SK-N-SH treated with all-trans-retinoic acid at 6 μM for 48 hours (cell line): ENCODE data around the gene OR51B4.
"Not testable (repeated sequence)": the region's sequence is repeated elsewhere in the genome, so short reads cannot be mapped to it uniquely, and the experiment has no call there.

Source experiments
- ATAC-seq: fragments of 200-7000 bp; cut with Tn5 transposase; 3 replicates; pipeline ENCODE4 v1.9.1; 2020; ENCODE audit warnings: mild to moderate bottlenecking, moderate library complexity
- ARNTL ChIP-seq: fragments of 450-650 bp; formaldehyde crosslinking; IDR thresholded peaks from 2 replicates; pipeline ENCODE4 v1.5.0; 2020; ENCODE audit warnings: low read depth, mild to moderate bottlenecking, moderate library complexity, borderline replicate concordance
- BACH2 ChIP-seq: fragments of 250-450 bp; sonication (Bioruptor Pico); IDR thresholded peaks from 2 replicates; pipeline ENCODE4 v1.9.0; 2021; ENCODE audit warnings: mild to moderate bottlenecking, borderline replicate concordance
- CREB5 ChIP-seq: fragments of 250-450 bp; sonication (Bioruptor Pico); IDR thresholded peaks from 2 replicates; pipeline ENCODE4 v1.5.1; 2020; ENCODE audit warnings: low read depth, mild to moderate bottlenecking, moderate library complexity
- CSDC2 ChIP-seq: fragments of 250-450 bp; sonication (Bioruptor Pico); IDR thresholded peaks from 2 replicates; pipeline ENCODE4 v1.5.0; 2020; ENCODE audit warnings: mild to moderate bottlenecking, moderate library complexity
- CSRNP3 ChIP-seq: fragments of 250-450 bp; sonication (Bioruptor Pico); IDR thresholded peaks from 2 replicates; pipeline ENCODE4 v1.5.1; 2021; ENCODE audit warnings: mild to moderate bottlenecking, moderate library complexity
- ESRRG ChIP-seq: fragments of 250-450 bp; sonication (Bioruptor Pico); IDR thresholded peaks from 2 replicates; pipeline ENCODE4 v1.6.1; 2021; ENCODE audit warnings: mild to moderate bottlenecking
- ISL1 ChIP-seq: fragments of 250-450 bp; sonication (Bioruptor Pico); IDR thresholded peaks from 2 replicates; pipeline ENCODE4 v2.1.2; 2022; ENCODE audit warnings: mild to moderate bottlenecking, moderate library complexity
- OSR1 ChIP-seq: fragments of 250-450 bp; sonication (Bioruptor Pico); IDR thresholded peaks from 2 replicates; pipeline ENCODE4 v1.8.0; 2022; ENCODE audit warnings: moderate library complexity, mild to moderate bottlenecking, inconsistent platforms
- POU6F1 ChIP-seq: fragments of 250-450 bp; sonication (Bioruptor Pico); IDR thresholded peaks from 2 replicates; pipeline ENCODE4 v1.8.0; 2021; ENCODE audit warnings: low read depth, mild to moderate bottlenecking, moderate library complexity, borderline replicate concordance
- PPARA ChIP-seq: fragments of 250-450 bp; sonication (Bioruptor Pico); IDR thresholded peaks from 2 replicates; pipeline ENCODE4 v1.5.0; 2020; ENCODE audit warnings: mild to moderate bottlenecking, borderline replicate concordance
- RARB ChIP-seq: fragments of 250-450 bp; sonication (Bioruptor Pico); IDR thresholded peaks from 2 replicates; pipeline ENCODE4 v1.8.0; 2021; ENCODE audit warnings: mild to moderate bottlenecking, moderate library complexity
- SNAI2 ChIP-seq: fragments of 250-450 bp; sonication (Bioruptor Pico); IDR thresholded peaks from 2 replicates; pipeline ENCODE4 v1.5.0; 2020; ENCODE audit warnings: mild to moderate bottlenecking, moderate library complexity
- TCF4 ChIP-seq: fragments of 250-450 bp; sonication (Bioruptor Pico); IDR thresholded peaks from 2 replicates; pipeline ENCODE4 v1.8.0; 2021; ENCODE audit warnings: mild to moderate bottlenecking, moderate library complexity, borderline replicate concordance
- TSHZ2 ChIP-seq: fragments of 250-450 bp; sonication (Bioruptor Pico); IDR thresholded peaks from 2 replicates; pipeline ENCODE4 v1.5.0; 2020; ENCODE audit warnings: mild to moderate bottlenecking, moderate library complexity
- ZC3H10 ChIP-seq: fragments of 250-450 bp; sonication (Bioruptor Pico); IDR thresholded peaks from 2 replicates; pipeline ENCODE4 v1.5.1; 2021; ENCODE audit warnings: mild to moderate bottlenecking, moderate library complexity
- ZFP3 ChIP-seq: fragments of 250-450 bp; sonication (Bioruptor Pico); IDR thresholded peaks from 2 replicates; pipeline ENCODE4 v1.5.0; 2020; ENCODE audit warnings: mild to moderate bottlenecking, moderate library complexity
- ZNF70 ChIP-seq: fragments of 450-650 bp; formaldehyde crosslinking; IDR thresholded peaks from 2 replicates; pipeline ENCODE4 v1.5.0; 2020; ENCODE audit warnings: mild to moderate bottlenecking, moderate library complexity
- ZNF8 ChIP-seq: fragments of 450-650 bp; formaldehyde crosslinking; IDR thresholded peaks from 2 replicates; pipeline ENCODE4 v1.5.0; 2020; ENCODE audit warnings: mild to moderate bottlenecking, moderate library complexity

OR51B4 gene

GRCh38 chr11:5258543-5259262, 43.0 kb downstream of the OR51B4 start:
- no peak for TF ChIP-seq BACH2 (CRISPR knock-in tag)
- no peak for TF ChIP-seq CSRNP3
- no peak for TF ChIP-seq ZNF70
- TF ChIP-seq PPARA = no peak
- TF ChIP-seq TCF4 (CRISPR knock-in tag) = no peak
- no peak for TF ChIP-seq ESRRG (CRISPR knock-in tag)
- TF ChIP-seq RARB (CRISPR knock-in tag) = no peak
- no peak for TF ChIP-seq ARNTL
- no peak for TF ChIP-seq CSDC2 (CRISPR knock-in tag)
- TF ChIP-seq ZFP3 (CRISPR knock-in tag) = no peak
- TF ChIP-seq TSHZ2 (CRISPR knock-in tag) = no peak
- TF ChIP-seq ZNF8 (CRISPR knock-in tag) = no peak
- no peak for TF ChIP-seq ISL1 (CRISPR knock-in tag)
- TF ChIP-seq SNAI2 (CRISPR knock-in tag) = no peak
- no peak for TF ChIP-seq POU6F1 (CRISPR knock-in tag)
- TF ChIP-seq CREB5 = no peak
- no peak for ATAC-seq

- TF ChIP-seq CSDC2 (CRISPR knock-in tag) (no peak), RARB (CRISPR knock-in tag) (no peak), ESRRG (CRISPR knock-in tag) (no peak), SNAI2 (CRISPR knock-in tag) (no peak), ZNF70 (no peak), CSRNP3 (no peak), OSR1 (CRISPR knock-in tag) (no peak), TSHZ2 (CRISPR knock-in tag) (no peak), ZC3H10 (no peak)
- no peak for ATAC-seq
Observed at GRCh38 chr11:5257296-5257695, 44.5 kb downstream of the OR51B4 start.

- not testable (repeated sequence) for ATAC-seq
Observed at GRCh38 chr11:5254646-5255413, 46.9 kb downstream of the OR51B4 start, which contains the start of gene HBG2. Gene HBG2, minus strand, starts transcription at chr11:5254781. Its CDS starts 53 bp downstream, at chr11:5254728.

- not testable (repeated sequence) for ATAC-seq
Observed at GRCh38 chr11:5254023-5254422, 47.7 kb downstream of the OR51B4 start.

GRCh38 chr11:5253440-5253839, 48.3 kb downstream of the OR51B4 start:
- not testable (repeated sequence) for ATAC-seq
